NCI-H2029 treated with DMSO at 0.1 percent for 48 hours (cell line): ENCODE results near the gene SLC25A25.
A peak's percentile ranks its signal among the peaks of the same experiment; 100 is the strongest.
"Not testable (repeated sequence)": the region's sequence is repeated elsewhere in the genome, so short reads cannot be mapped to it uniquely, and the experiment has no call there.

Source experiments
- DNase-seq: peaks from one replicate; lab custom pipeline; 2025; lab: John Stamatoyannopoulos, UW

SLC25A25 gene

GRCh38 chr9:128109050-128109709 is 41.1 kb downstream of the SLC25A25 start:
- no peak for DNase-seq

- DNase-seq, result not testable (repeated sequence)
These were observed 43.7 kb downstream of the SLC25A25 start for GRCh38 chr9:128111726-128112125.

GRCh38 chr9:128113526-128114325 is 45.7 kb downstream of the SLC25A25 start:
- no peak for DNase-seq

- no peak for DNase-seq
These were observed 46.5 kb downstream of the SLC25A25 start for GRCh38 chr9:128114326-128115186.

GRCh38 chr9:128115187-128116103 is 47.4 kb downstream of the SLC25A25 start:
- DNase-seq, result peak; percentile 40

GRCh38 chr9:128116104-128117083 is 48.4 kb downstream of the SLC25A25 start:
- no peak for DNase-seq

- DNase-seq, result peak; percentile 79
These were observed 49.8 kb downstream of the SLC25A25 start for GRCh38 chr9:128117613-128118471.

- no peak for DNase-seq
These were observed 50.4 kb downstream of the SLC25A25 start for GRCh38 chr9:128118472-128118857.

- DNase-seq, result no peak
These were observed 51.1 kb downstream of the SLC25A25 start for GRCh38 chr9:128118971-128119665.

- DNase-seq, result no peak
These were observed 52.2 kb downstream of the SLC25A25 start for GRCh38 chr9:128120061-128120740.

GRCh38 chr9:128120741-128121465 is 52.9 kb downstream of the SLC25A25 start:
- no peak for DNase-seq

GRCh38 chr9:128121466-128121810 is 53.4 kb downstream of the SLC25A25 start:
- no peak for DNase-seq

GRCh38 chr9:128121924-128122808 is 54.1 kb downstream of the SLC25A25 start:
- DNase-seq, result no peak

- no peak for DNase-seq
These were observed 54.8 kb downstream of the SLC25A25 start for GRCh38 chr9:128122809-128123175.

- DNase-seq, result no peak
These were observed 55.5 kb downstream of the SLC25A25 start for GRCh38 chr9:128123451-128124080.

GRCh38 chr9:128124451-128124850 is 56.4 kb downstream of the SLC25A25 start:
- no peak for DNase-seq
